Activated CD4-positive, alpha-beta T cell treated with anti-CD3 and anti-CD28 coated beads, Interleukin-2, amount 50 U/mL, for 24 hours (primary cell): Measurements from ENCODE around the gene RETREG3.

ENCODE experiments used
- DNase-seq, 2 donors: peaks; one replicate each; pipeline ENCODE4 v3.0.0-alpha.2; 2020; ENCODE audit warnings: low read depth in 1 of 2, low spot score in 1 of 2

RETREG3 gene

DNA sequence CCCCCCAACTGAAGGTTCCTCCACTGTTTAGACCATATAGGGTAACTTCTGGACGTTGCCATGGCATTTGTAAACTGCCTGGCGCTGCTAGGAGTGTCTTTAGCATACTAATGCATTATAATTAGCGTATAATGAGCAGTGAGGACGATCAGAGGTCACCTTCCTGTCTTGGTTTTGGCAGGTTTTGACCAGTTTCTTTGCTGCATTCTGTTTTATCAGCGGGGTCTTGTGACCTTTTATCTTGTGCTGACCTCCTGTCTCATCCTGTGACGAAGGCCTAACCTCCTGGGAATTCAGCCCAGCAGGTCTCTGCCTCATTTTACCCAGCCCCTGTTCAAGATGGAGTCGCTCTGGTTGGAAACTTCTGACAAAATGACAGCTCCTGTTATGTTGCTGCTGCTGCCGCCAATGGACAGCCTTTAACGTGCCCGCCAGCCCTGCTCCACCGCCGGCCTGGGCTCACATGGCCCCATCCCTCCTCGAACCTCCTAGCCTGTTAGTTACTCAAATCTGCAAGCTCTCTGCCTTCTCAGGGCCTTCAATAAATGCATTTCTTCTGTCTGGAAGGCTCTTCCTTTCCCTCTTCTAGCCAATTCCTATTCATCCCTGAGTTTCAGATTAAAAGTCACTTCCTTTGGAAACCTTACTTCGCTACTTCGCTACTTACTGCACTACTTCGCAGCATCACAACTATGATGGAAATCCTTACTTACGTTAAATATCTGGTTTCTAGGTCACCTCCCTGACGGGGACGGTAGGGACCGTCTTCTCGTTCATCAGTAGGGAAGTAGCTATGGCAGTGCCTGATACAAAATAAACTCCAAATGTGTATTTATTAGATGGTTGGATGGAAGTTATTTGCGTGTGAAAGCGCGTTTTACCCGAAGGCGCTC, 73.8 kb downstream of the RETREG3 start:
- no peak for DNase-seq

DNA sequence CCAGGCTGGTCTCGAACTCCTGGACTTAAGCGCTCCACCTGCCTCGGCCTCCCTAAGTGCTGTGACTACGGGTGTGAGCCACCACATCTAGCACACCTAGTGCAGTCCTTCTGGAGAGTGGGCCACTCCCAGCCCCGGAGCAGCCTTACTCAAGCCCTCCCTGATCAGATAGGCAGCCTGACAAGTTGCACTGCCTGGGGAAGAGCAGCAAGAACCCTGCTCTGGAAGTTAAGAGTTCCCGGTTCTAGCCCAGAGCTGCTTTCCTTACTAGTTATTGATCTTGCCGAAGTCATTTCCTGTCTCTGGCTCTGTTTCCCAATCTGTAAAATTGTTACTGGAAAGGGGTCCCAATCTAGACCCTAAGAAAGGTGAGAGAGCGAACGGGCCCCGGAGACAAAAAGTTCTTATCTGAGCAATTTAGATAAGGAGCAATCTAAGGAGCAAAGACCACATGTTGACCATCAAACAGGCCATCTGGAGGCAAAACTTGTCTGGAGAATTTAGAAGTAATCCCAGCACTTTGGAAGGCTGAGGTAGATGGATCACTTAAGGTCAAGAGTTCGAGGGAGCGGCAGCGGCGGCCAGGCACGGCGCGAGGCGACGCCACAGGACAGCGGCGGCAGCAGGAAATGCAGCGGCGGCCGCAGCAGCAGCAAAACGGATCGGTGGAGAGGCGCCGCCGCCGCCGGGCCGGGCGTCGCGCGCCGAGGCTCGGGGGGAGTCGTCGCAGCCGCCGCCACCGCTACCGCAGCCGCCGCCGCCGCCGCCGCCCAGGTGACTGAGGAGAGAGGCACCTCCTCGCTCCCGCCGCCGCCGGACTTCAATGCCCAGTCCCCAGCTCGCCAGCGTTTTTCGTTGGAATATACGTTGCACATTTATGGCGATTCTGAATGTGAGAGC, 77.5 kb downstream of the RETREG3 start:
- no peak for DNase-seq

DNA sequence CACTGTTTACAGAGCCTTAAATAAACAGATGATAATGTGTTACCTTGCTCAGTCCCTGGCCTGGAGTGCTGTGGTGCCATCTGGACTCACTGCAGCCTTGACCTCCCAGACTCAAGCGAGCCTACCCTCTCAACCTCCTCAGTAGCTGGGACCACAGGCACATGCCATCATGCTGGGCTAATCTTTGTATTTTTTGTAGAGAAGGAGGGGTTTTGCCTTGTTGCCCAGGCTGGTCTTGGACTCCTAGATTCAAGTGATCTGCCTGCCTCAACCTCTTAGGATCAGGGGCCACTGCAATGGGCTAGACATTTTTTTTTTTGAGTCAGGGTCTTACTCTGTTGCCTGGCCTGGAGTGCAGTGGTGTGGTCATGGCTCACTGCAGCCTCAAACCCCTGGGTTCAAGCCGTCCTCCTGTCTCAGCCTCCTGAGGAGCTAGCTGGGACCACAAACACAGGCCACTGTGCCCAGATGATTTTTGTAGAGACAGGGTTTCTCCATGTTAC, 78.2 kb downstream of the RETREG3 start:
- no peak for DNase-seq
